ENCODE measurements around the gene DTNBP1.
"Not testable (repeated sequence)": the region's sequence is repeated elsewhere in the genome, so short reads cannot be mapped to it uniquely, and the experiment has no call there.

The DTNBP1 gene

GRCh38 chr6:15653581-15653980, 9.2 kb downstream of the DTNBP1 start:
- H3K27ac ChIP-seq, result no peak overlapping the region
- TF ChIP-seq CTCF (conservative IDR thresholded peaks at IDR 0.05) (no peak), ZFX (IDR thresholded peaks at IDR 0.05) (no peak)

GRCh38 chr6:15650004-15650559, 12.7 kb downstream of the DTNBP1 start:
- not testable (repeated sequence) for H3K27ac ChIP-seq

- H3K27ac ChIP-seq, result no peak overlapping the region
- no peak for TF ChIP-seq ZFX (IDR thresholded peaks at IDR 0.05)
- TF ChIP-seq CTCF (conservative IDR thresholded peaks at IDR 0.05), result no peak
Observed at GRCh38 chr6:15644904-15645303, 17.9 kb downstream of the DTNBP1 start.

- TF ChIP-seq CTCF (conservative IDR thresholded peaks at IDR 0.05) (no peak), ZFX (IDR thresholded peaks at IDR 0.05) (no peak)
- H3K27ac ChIP-seq, result no peak overlapping the region
Observed at GRCh38 chr6:15643542-15643941, 19.3 kb downstream of the DTNBP1 start.

GRCh38 chr6:15642276-15642675, 20.6 kb downstream of the DTNBP1 start:
- no peak overlapping the region for H3K27ac ChIP-seq
- TF ChIP-seq CTCF (conservative IDR thresholded peaks at IDR 0.05) (peak; percentile 58), ZFX (IDR thresholded peaks at IDR 0.05) (no peak)

- no peak for TF ChIP-seq CTCF (conservative IDR thresholded peaks at IDR 0.05)
- TF ChIP-seq ZFX (IDR thresholded peaks at IDR 0.05), result no peak
- no peak overlapping the region for H3K27ac ChIP-seq
Observed at GRCh38 chr6:15638373-15638772, 24.5 kb downstream of the DTNBP1 start.

GRCh38 chr6:15631432-15631831, 31.4 kb downstream of the DTNBP1 start:
- no peak overlapping the region for H3K27ac ChIP-seq
- TF ChIP-seq ZFX (IDR thresholded peaks at IDR 0.05), result no peak

GRCh38 chr6:15630202-15630601, 32.6 kb downstream of the DTNBP1 start:
- TF ChIP-seq CTCF (conservative IDR thresholded peaks at IDR 0.05), result no peak
- TF ChIP-seq ZFX (IDR thresholded peaks at IDR 0.05), result no peak
- no peak overlapping the region for H3K27ac ChIP-seq
